OCI-LY3 (cell line): Measurements from ENCODE around the gene IQCE.
"Not testable (repeated sequence)": the region's sequence is repeated elsewhere in the genome, so short reads cannot be mapped to it uniquely, and the experiment has no call there.

Experiments
- H2AFZ ChIP-seq: fragments of 200-600, 300-600 bp; shearing (Covaris generic); 2 replicates; pipeline ENCODE4 v1.6.0; 2014; ENCODE audit warnings: antibody characterized with exemption, low read depth, low read length
- H3K27ac ChIP-seq: fragments of 200-600, 300-600 bp; sonication (generic); 2 replicates; pipeline ENCODE4 v1.5.1; 2014; ENCODE audit warnings: mild to moderate bottlenecking, low read length, moderate library complexity, mixed read lengths
- H3K27me3 ChIP-seq: fragments of 200-600, 300-600 bp; sonication (generic); 2 replicates; pipeline ENCODE4 v1.6.1; 2014; ENCODE audit warnings: low read depth, low read length, mixed read lengths
- H3K36me3 ChIP-seq: fragments of 200-600, 300-600 bp; sonication (generic); replicated peaks from 2 replicates; pipeline ENCODE3; 2014; ENCODE audit warnings: low read depth, low read length, mixed read lengths
- H3K4me1 ChIP-seq: fragments of 300-600, 200-600 bp; sonication (generic); 2 replicates; pipeline ENCODE4 v1.6.1; 2014; ENCODE audit warnings: low read length, mixed read lengths
- H3K4me2 ChIP-seq: fragments of 200-600, 300-600 bp; sonication (generic); 2 replicates; pipeline ENCODE4 v1.6.1; 2014; ENCODE audit warnings: low read length, mixed read lengths
- H3K4me3 ChIP-seq: fragments of 300-600, 200-600 bp; sonication (generic); 2 replicates; pipeline ENCODE4 v1.5.1; 2014; ENCODE audit warnings: antibody characterized with exemption, mild to moderate bottlenecking, low read length, moderate library complexity
- H3K79me2 ChIP-seq: fragments of 300-600, 200-600 bp; shearing (Covaris generic); 2 replicates; pipeline ENCODE4 v1.6.1; 2014; ENCODE audit warnings: mild to moderate bottlenecking, low read length, mixed read lengths
- H3K9ac ChIP-seq: fragments of 300-600, 200-600 bp; shearing (Covaris generic); 2 replicates; pipeline ENCODE4 v1.6.0; 2014; ENCODE audit warnings: mild to moderate bottlenecking, low read length, moderate library complexity
- H3K9me3 ChIP-seq: fragments of 200-600, 300-600 bp; shearing (Covaris generic); 2 replicates; pipeline ENCODE4 v1.6.1; 2014; ENCODE audit warnings: low read length, mixed read lengths; ENCODE audit not compliant: insufficient read depth
- H4K20me1 ChIP-seq: fragments of 200-600, 300-600 bp; sonication (generic); 2 replicates; pipeline ENCODE4 v1.6.1; 2016; ENCODE audit warnings: low read length, mixed read lengths; ENCODE audit not compliant: insufficient read depth
- EZH2phosphoT487 ChIP-seq: fragments of 200-600 bp; shearing (Covaris generic); IDR thresholded peaks from 2 replicates; pipeline ENCODE4 v1.6.1; 2018; ENCODE audit warnings: antibody characterized with exemption, mixed run types, low read depth
- TF ChIP-seq, protein P1 (sequence below): fragments of 200-600, 300-600 bp; sonication (generic); IDR thresholded peaks from 2 replicates; pipeline ENCODE4 v1.5.1; 2014; ENCODE audit warnings: antibody characterized with exemption, low read length, low read depth

IQCE gene

GRCh38 chr7:2532816-2533215, 26.0 kb upstream of the IQCE start:
- not testable (repeated sequence) for H3K36me3 ChIP-seq, H3K27ac ChIP-seq, H2AFZ ChIP-seq, H3K4me2 ChIP-seq, H3K27me3 ChIP-seq, H3K79me2 ChIP-seq, H3K9ac ChIP-seq, H3K4me3 ChIP-seq, H4K20me1 ChIP-seq, H3K9me3 ChIP-seq
- peaks cover 32% of the 10 kb centered on the region for H3K4me1 ChIP-seq

GRCh38 chr7:2533566-2533965, 25.2 kb upstream of the IQCE start:
- not testable (repeated sequence) for H4K20me1 ChIP-seq, H3K27ac ChIP-seq, H3K36me3 ChIP-seq, H3K79me2 ChIP-seq, H3K4me2 ChIP-seq, H3K4me3 ChIP-seq, H3K27me3 ChIP-seq, H3K9me3 ChIP-seq, H3K9ac ChIP-seq, H2AFZ ChIP-seq
- peaks cover 25% of the 10 kb centered on the region for H3K4me1 ChIP-seq

DNA sequence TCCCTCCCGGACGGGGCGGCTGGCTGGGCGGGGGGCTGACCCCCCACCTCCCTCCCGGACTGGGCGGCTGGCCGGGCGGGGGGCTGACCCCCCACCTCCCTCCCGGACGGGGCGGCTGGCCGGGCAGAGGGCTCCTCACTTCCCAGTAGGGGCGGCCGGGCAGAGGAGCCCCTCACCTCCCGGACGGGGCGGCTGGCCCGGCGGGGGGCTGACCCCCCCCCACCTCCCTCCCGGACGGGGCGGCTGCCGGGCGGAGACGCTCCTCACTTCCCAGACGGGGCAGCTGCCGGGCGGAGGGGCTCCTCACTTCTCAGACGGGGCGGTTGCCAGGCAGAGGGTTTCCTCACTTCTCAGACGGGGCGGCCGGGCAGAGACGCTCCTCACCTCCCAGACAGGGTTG, 24.6 kb upstream of the IQCE start:
- H3K9ac ChIP-seq, result not testable (repeated sequence)

DNA sequence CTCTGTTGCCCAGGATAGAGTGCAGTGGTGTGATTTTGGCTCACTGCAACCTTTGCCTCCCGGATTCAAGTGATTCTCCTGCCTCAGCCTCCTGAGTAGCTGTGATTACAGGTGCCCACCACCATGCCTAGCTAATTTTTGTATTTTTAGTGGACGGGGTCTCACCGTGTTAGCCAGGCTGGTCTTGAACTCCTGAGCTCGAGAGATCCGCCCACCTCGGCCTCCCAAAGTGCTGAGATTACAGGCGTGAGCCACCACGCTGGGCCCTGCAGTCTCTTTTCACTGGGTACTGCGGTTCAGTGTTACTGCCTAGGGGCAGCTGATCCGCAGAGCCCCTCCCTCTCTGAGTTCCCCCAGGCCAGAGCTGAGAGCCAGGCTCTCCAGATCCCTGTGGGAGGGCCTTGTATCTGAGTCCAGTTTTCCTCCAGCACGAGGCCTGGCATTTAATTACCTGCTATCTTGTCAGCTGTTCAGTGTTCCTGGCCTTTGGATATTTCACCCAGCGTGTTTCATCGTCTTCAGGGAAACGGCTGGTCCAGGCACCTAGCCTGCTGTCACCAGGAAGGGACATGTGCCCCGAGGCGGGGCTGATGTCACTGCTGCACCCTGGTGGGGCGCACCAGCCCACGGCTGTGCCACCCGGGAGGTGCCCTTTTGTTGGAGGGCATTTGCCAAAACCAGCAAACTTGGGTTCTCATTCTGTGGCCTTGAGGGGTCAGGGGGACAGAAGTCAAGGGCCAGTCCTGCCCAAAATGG, 22.7 kb upstream of the IQCE start:
- H3K9ac ChIP-seq, H3K4me2 ChIP-seq, H3K27ac ChIP-seq: not testable (repeated sequence)

More for the DNA sequence above, 24.6 kb upstream of the IQCE start:
- not testable (repeated sequence) for H3K27ac ChIP-seq, H3K9me3 ChIP-seq, H4K20me1 ChIP-seq, H2AFZ ChIP-seq, H3K79me2 ChIP-seq, H3K36me3 ChIP-seq, H3K4me2 ChIP-seq, H3K27me3 ChIP-seq, H3K4me3 ChIP-seq
- H3K4me1 ChIP-seq, result peaks cover 19% of the 10 kb centered on the region

DNA sequence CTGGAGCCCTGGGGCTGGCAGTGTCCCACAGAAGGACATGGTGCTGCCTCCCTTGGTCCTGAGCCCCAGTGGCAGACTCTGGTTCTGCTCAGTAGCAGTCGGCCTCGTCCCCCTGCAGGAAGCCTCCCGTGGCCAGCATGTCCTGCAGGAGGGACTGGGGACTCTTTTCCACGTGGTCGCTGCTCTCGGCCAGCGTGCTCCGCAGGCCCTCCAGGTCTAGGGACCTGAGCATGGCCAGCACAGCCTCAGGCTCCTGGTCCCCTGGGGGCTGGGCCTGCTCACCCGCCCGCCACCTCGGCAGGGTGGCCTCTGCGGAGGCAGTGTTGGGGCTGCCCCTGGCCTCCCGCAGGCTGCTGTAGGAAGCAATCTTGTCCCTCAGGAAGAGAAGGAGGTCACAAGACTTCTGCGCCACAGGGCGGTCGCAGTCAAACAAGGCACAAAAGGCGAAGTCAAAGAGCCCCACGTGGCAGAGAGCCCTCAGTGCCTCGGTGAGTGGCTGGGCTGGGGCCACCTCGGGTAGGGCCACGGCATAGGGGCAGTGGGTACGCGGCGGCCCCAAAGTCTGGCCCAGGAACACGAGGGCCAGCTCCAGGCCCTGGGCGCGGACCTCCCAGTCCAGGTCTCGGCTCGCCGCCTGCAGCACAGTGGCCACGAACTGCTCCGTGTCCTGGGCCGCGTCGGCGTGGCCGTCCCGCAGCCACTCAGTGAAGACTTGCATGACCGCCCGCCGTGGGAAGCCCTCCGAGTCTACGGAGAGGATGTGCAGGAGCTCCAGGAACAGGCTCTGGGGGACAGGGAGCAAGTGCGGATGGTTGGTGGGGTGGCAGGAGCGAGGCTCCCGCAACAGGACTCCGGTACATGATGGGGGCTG, 20.6 kb upstream of the IQCE start:
- H3K27ac ChIP-seq, result no peak overlapping the region

More for the DNA sequence above, 22.7 kb upstream of the IQCE start:
- not testable (repeated sequence) for H3K4me1 ChIP-seq, H3K36me3 ChIP-seq, H3K27me3 ChIP-seq, H4K20me1 ChIP-seq, H3K79me2 ChIP-seq, H3K4me3 ChIP-seq, H3K9me3 ChIP-seq, H2AFZ ChIP-seq

More for the DNA sequence above, 20.6 kb upstream of the IQCE start:
- no peaks in the 10 kb centered on the region for H3K9me3 ChIP-seq
- TF ChIP-seq, protein P1, sequence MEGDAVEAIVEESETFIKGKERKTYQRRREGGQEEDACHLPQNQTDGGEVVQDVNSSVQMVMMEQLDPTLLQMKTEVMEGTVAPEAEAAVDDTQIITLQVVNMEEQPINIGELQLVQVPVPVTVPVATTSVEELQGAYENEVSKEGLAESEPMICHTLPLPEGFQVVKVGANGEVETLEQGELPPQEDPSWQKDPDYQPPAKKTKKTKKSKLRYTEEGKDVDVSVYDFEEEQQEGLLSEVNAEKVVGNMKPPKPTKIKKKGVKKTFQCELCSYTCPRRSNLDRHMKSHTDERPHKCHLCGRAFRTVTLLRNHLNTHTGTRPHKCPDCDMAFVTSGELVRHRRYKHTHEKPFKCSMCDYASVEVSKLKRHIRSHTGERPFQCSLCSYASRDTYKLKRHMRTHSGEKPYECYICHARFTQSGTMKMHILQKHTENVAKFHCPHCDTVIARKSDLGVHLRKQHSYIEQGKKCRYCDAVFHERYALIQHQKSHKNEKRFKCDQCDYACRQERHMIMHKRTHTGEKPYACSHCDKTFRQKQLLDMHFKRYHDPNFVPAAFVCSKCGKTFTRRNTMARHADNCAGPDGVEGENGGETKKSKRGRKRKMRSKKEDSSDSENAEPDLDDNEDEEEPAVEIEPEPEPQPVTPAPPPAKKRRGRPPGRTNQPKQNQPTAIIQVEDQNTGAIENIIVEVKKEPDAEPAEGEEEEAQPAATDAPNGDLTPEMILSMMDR, result no peak
- no peak for TF ChIP-seq EZH2phosphoT487
- H3K4me1 ChIP-seq, result no peaks in the 10 kb centered on the region
- H3K79me2 ChIP-seq, result no peaks in the 10 kb centered on the region
- no peak overlapping the region for H3K9ac ChIP-seq
- no peaks in the 10 kb centered on the region for H3K27me3 ChIP-seq
- H3K4me3 ChIP-seq, result no peak overlapping the region
- no peak overlapping the region for H3K4me2 ChIP-seq
- H3K36me3 ChIP-seq, result peaks cover 6% of the 10 kb centered on the region
- H2AFZ ChIP-seq, result no peak overlapping the region
- no peaks in the 10 kb centered on the region for H4K20me1 ChIP-seq
